MG63 (cell line): ENCODE data around the gene DNAH7. TPM values are rescaled to one million over a fixed set of nuclear protein-coding genes. Genes with fewer than 3 reads are reported as not detected.
"Not testable (repeated sequence)": the region's sequence is repeated elsewhere in the genome, so short reads cannot be mapped to it uniquely, and the experiment has no call there.

ENCODE experiments used
- DNase-seq: peaks from one replicate; pipeline ENCODE4 v3.0.0-alpha.2; 2020
- H3K27me3 ChIP-seq: fragments of 250-450 bp; sonication (Bioruptor Pico); 2 replicates; pipeline ENCODE4 v1.5.1; 2020; ENCODE audit warnings: mild to moderate bottlenecking, moderate library complexity
- H3K36me3 ChIP-seq: fragments of 250-450 bp; sonication (Bioruptor Pico); 2 replicates; pipeline ENCODE4 v1.5.1; 2020; ENCODE audit warnings: mild to moderate bottlenecking, moderate library complexity
- H3K4me3 ChIP-seq: fragments of 250-450 bp; sonication (Bioruptor Pico); 2 replicates; pipeline ENCODE4 v1.5.1; 2020; ENCODE audit warnings: mild to moderate bottlenecking, moderate library complexity
- H3K9me3 ChIP-seq: fragments of 250-450 bp; sonication (Bioruptor Pico); 2 replicates; pipeline ENCODE4 v1.5.1; 2020; ENCODE audit warnings: mild to moderate bottlenecking, moderate library complexity
- total RNA-seq: library from RNA; depleted of rRNA; stranded (reverse); fragments of >200 nt; shearing (Covaris generic); gene quantifications from 2 replicates; pipeline ENCODE4 v1.2.3, GENCODE V29; 2014; ENCODE audit warnings: low replicate concordance

Gene DNAH7
- total RNA-seq, 1 experiment from 2014 or later: 0.43 TPM

DNA sequence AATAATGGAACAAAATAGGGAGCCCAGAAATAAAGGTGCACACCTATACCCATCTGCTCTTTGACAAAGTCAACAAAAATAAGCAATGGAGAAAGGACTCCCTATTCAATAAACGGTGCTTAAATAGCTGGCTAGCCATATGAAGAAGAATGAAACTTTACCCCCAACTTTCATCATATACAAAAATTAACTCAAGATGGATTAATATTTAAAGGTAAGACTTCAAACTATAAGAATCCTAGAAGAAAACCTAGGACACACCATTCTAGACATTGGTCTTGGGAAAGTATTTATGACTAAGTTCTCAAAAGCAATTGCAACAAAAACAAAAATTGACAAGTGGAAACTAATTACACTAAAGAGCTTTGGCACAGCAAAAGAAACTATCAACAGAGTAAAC is 139.1 kb downstream of the DNAH7 start:
- no peaks in the 10 kb centered on the region for H3K27me3 ChIP-seq
- no peaks in the 10 kb centered on the region for H3K9me3 ChIP-seq
- no peaks in the 10 kb centered on the region for H3K36me3 ChIP-seq
- no peak overlapping the region for H3K4me3 ChIP-seq
- no peak for DNase-seq

DNA sequence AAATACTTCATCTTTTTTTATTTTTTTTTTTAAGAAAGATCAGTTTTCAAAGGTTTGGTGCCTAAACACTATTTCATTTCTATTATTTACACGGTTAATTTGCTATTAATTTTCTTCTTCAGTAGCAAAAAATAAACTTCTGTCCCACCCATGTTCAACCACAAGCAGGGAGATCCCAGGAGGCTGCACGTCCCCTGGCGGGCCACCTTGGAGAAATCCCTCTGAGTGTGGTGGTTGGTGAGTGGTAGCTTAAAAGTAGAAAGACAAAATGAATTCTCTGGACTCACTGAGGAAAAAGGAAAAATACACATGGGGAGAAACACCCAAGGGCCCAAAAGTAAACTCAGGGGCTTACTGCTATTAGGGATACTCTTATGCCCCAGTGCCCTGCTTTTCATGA is 143.5 kb downstream of the DNAH7 start:
- DNase-seq: no peak
- no peaks in the 10 kb centered on the region for H3K36me3 ChIP-seq
- no peaks in the 10 kb centered on the region for H3K27me3 ChIP-seq
- H3K9me3 ChIP-seq: no peaks in the 10 kb centered on the region
- H3K4me3 ChIP-seq: no peak overlapping the region

DNA sequence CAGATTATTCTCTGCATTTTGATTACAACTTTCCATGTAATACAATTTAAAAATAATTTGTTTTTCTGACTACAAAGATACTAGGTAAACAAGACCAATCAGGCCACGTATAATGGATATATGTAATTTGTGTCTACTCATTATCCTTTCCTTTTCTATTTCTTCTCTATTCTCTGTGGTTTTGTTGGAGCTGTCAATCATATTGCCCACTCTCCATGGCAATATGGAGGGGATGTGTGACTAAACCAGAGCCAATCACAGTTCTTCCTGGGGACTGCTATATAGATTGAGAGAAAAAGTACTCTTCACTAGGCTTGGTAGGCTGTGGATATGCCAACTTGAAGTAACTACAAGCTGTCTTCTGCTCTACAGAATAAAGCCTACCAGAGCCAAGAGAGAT is 144.7 kb downstream of the DNAH7 start:
- Histone ChIP-seq H3K4me3 (no peak overlapping the region), H3K9me3 (no peaks in the 10 kb centered on the region), H3K36me3 (no peaks in the 10 kb centered on the region), H3K27me3 (no peaks in the 10 kb centered on the region)
- no peak for DNase-seq

DNA sequence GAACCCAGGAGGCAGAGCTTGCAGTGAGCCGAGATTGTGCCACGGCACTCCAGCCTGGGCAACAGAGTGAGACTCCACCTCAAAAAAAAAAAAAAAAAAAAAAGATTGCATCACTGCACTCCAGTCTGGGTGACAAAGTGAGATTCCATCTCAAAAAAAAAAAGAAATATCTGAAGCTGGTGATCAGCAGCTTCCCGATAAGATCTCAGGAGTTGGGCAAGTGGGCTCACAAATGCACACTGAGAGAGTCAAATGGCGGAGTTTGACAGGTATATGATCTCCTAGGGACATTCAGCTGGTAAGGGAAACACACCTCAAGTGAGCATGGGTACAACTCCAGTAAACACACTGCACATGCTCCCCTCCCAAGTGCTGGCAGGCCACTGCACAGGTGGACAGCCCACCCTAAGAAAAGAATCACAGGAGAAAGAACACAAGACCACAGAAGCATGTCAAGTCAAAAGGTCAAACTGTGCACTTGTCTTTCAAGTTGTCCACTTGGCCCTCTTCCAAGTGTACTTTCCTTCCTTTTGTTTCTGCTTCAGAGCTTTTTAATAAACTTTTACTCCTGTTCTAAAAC is 151.5 kb downstream of the DNAH7 start:
- not testable (repeated sequence) for DNase-seq, H3K9me3 ChIP-seq, H3K36me3 ChIP-seq, H3K4me3 ChIP-seq, H3K27me3 ChIP-seq

DNA sequence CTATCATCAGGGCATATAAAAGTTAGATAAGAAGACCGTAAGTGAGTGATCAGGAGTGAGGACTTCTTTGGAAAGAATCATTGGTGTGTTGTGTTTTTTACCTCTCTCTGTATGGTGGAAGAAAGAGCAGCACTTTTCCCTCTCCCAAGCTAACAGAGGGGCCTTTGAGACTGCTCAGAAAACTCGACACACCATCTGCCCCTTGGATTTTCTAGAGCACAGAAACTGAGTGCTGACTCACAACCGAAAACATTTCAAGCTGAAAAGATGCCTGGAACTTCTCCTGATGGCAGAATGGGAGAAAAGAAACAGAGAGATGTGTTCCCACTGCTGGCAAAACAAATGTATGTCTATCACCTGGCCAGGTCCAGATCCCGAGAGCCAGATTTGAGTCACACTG is 156.6 kb downstream of the DNAH7 start:
- DNase-seq: no peak

DNA sequence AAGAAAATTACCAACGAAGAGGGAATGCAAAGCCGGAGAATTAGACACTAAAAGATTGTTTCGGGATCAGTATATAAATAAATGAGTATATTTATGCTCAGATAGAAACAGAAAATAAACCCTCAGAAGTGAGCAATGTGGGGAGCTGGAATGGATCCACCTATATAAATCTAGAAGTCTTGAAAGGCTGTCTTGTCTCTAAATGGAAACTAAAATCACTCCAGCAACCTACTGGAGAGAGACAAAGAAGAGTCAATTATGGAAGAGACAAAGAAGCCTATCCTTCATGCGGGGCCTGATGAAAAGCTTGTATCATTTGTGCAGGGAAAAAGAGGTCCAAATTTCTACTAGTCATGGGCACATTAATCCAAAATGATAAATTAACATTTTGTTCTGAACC is 158.1 kb downstream of the DNAH7 start:
- Histone ChIP-seq H3K36me3 (no peaks in the 10 kb centered on the region), H3K4me3 (no peak overlapping the region), H3K27me3 (no peaks in the 10 kb centered on the region), H3K9me3 (no peaks in the 10 kb centered on the region)
- no peak for DNase-seq

More for the DNA sequence above, 156.6 kb downstream of the DNAH7 start:
- Histone ChIP-seq H3K4me3 (no peak overlapping the region), H3K9me3 (no peaks in the 10 kb centered on the region), H3K27me3 (no peaks in the 10 kb centered on the region), H3K36me3 (no peaks in the 10 kb centered on the region)

DNA sequence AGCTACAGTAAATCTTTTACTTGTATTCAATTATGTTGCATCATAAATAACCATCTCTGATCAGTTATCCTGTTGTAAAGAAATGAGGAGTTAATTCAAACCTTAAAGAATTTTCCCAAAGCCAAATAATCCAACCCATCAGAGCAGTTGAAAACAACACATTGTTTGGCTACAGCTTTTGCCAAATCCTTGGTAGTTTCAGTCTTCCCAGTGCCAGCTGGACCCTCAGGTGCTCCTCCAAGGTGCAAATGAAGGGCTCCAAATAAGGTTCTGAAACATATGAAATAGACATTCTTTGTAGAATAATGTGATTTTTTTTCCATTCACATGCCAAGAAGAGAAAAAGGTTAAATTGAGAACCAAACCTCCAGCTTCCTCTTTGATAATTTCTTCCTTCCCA is 158.7 kb downstream of the DNAH7 start:
- Histone ChIP-seq H3K9me3 (no peaks in the 10 kb centered on the region), H3K36me3 (no peaks in the 10 kb centered on the region)

DNA sequence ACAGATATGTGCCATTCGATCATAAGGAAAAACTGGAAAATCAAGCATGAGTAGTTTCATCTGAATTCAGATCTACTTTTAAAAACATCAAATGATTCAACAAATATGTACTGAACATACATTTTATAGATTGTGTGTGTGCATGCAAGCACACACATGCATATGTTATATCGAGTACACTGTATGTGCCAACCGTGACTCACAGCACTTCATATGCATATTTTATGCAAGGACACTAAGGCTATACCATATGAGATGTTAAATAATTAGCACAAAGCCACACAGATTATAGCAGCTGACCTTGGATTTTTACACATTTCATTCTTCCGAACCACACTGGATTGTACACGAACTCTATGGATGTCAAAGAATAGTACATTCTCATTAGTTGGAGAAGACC is 161.2 kb downstream of the DNAH7 start:
- H3K36me3 ChIP-seq: no peaks in the 10 kb centered on the region
- DNase-seq: no peak
- H3K27me3 ChIP-seq: no peaks in the 10 kb centered on the region
- H3K4me3 ChIP-seq: no peak overlapping the region
- no peaks in the 10 kb centered on the region for H3K9me3 ChIP-seq

More for the DNA sequence above, 158.7 kb downstream of the DNAH7 start:
- Histone ChIP-seq H3K4me3 (no peak overlapping the region), H3K27me3 (no peaks in the 10 kb centered on the region)
- no peak for DNase-seq

DNA sequence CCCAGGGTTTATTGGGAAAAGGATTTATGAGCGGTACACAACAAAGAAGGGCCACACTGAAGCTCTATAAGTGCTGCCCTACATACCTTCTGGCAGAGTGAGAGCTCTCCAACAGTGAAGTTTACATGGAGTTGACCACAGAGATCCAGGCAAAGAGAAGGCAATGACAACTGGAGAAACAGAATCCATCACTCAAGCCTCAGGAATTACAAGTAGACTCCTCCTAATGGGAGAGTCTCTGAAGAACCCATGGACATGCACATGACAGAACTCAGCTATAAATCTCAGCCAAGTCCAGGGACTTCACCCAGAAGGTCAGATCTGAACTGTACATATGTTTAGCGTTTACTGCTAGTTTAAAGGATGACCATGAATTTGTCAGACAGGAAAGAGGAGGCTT is 164.7 kb downstream of the DNAH7 start:
- no peaks in the 10 kb centered on the region for H3K9me3 ChIP-seq

DNA sequence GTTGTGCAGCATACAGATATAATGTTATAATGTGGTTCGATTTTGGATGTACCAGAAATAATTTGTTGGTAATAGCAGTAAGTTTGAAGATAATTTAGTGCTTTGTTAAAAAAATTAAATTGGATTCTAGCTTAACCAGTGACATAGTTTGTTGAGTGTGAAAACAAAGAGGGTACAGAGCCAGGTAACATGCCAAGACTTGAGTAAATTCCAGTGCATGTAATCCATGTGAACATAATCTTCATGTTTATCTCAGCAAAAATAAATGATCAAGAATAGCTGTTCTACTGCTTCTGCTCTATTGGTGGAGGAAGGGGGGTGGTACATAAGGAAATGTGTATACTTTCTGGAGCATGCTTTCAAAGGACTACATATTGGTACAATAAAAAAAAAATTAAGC is 165.8 kb downstream of the DNAH7 start:
- no peak overlapping the region for H3K4me3 ChIP-seq
- no peaks in the 10 kb centered on the region for H3K9me3 ChIP-seq
- no peaks in the 10 kb centered on the region for H3K36me3 ChIP-seq
- no peaks in the 10 kb centered on the region for H3K27me3 ChIP-seq
- DNase-seq: no peak

More for the DNA sequence above, 164.7 kb downstream of the DNAH7 start:
- DNase-seq: no peak
- Histone ChIP-seq H3K4me3 (no peak overlapping the region), H3K27me3 (no peaks in the 10 kb centered on the region), H3K36me3 (no peaks in the 10 kb centered on the region)

DNA sequence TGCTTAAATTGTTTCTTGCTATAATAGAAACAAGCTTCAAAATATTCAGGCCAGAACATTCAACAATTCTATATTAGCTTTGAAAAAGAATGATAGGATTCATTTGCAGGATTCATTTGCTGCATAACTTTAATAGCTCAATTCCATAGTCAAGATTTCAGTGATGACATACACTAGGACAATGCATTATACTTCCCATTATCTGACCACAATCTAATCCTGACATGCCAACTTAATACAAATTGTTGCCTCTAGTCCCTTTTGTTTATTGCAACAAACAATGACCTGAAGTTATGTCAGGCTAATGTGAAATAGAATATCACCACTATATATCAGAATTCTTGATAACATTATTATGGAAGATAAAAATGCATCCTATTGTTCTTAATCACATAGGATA is 169.4 kb downstream of the DNAH7 start:
- no peaks in the 10 kb centered on the region for H3K36me3 ChIP-seq
- no peaks in the 10 kb centered on the region for H3K27me3 ChIP-seq
- no peak for DNase-seq
- peaks cover 3% of the 10 kb centered on the region; the same call in 1 of the 2 replicates for H3K9me3 ChIP-seq
- no peak overlapping the region for H3K4me3 ChIP-seq

DNA sequence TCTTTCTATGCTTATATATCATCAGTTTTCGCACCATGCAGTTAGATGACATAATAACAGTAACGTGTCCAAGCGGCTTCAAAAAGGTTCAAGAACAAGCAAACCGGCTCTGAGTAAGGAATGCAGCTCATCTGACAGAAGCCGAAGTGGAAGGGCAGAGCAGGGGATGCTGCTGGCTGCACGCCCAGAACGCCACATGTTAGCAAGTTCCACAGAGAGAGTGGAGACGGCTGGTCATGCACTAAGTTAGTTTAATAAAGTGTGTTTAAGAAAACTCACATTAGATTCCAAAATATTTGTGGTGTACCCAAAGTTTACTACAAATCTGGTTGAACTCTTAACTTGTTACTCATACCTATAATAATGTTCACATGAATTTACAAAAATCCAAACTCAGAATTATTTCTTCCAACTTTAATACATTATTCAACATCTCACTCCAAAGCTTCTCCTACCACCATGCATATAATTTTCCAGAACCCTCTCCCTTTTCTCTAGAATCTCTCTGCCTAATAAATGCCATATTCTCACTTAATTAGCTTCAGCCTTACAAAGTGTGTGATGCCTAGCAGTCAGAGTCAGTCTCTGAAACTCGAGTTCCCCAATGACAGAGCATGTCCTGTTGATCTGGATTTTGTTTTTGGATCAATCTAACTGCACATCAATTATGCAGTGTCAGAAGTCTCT is 170.0 kb downstream of the DNAH7 start:
- H3K4me3 ChIP-seq: no peak overlapping the region
- peaks cover 3% of the 10 kb centered on the region; the same call in 1 of the 2 replicates for H3K9me3 ChIP-seq
- H3K36me3 ChIP-seq: no peaks in the 10 kb centered on the region
- H3K27me3 ChIP-seq: no peaks in the 10 kb centered on the region
- DNase-seq: peak; percentile 98

DNA sequence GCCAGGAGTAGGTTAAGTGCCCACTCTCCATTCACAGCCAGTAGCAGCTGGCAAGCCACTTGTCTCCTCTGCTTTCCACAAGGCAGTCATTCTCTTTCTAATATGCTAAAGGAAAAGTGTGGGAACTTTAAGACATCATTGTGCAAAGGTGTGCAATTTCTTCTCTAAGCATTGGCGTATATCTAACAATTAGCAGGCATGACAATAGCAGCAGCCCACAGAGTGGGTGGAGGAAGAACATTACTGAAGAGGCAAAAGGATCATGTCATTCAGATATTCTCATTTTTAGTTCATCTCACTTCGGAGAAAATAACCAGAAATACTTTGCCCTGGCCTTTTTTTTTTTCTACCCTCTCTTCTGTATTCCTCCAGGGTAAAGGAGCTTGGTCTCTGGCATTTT is 177.6 kb downstream of the DNAH7 start:
- no peak for DNase-seq
- Histone ChIP-seq H3K36me3 (no peaks in the 10 kb centered on the region), H3K4me3 (no peak overlapping the region), H3K9me3 (peaks cover 3% of the 10 kb centered on the region; the same call in 1 of the 2 replicates), H3K27me3 (no peaks in the 10 kb centered on the region)

DNA sequence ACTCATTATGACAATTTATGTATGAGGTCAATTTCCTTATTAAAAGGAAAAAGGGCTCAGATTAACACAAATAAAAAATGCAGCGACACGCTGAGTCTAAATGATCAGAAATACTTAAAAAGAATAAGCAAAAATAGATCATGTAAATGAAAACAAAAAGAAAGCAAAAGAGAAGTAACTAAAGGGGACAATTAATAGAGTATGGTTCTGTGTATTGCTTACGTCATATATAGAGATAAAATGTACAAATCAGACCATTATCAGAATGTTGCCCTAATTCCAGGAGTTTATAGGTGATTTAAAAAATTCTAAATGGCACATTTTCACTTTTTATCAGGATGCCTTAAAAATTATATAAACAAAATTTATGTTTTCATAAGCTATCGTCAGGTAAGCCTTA is 189.5 kb downstream of the DNAH7 start:
- no peaks in the 10 kb centered on the region for H3K9me3 ChIP-seq
- DNase-seq: no peak
- H3K27me3 ChIP-seq: no peaks in the 10 kb centered on the region
- no peak overlapping the region for H3K4me3 ChIP-seq
- H3K36me3 ChIP-seq: no peaks in the 10 kb centered on the region

DNA sequence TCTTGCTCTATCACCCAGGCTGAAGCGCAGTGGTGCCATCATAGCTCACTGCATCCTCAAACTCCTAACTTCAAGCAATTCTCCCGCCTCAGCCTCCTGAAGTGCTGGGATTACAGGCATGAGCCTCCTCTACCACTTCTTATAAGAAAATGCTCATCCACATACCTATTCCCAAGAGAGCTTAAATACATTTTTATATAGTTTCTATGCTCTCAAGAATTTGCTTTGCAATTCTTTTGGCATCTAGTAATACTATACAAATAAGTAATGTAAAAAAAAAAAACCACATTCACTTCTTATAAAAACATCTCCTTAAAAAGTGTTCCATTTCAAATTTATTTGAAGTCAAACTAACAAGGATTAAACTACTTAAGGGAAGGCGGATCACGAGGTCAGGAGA is 197.3 kb downstream of the DNAH7 start:
- DNase-seq: no peak
- no peak overlapping the region for H3K4me3 ChIP-seq
- H3K36me3 ChIP-seq: no peaks in the 10 kb centered on the region
- H3K9me3 ChIP-seq: no peaks in the 10 kb centered on the region
- no peaks in the 10 kb centered on the region for H3K27me3 ChIP-seq

DNA sequence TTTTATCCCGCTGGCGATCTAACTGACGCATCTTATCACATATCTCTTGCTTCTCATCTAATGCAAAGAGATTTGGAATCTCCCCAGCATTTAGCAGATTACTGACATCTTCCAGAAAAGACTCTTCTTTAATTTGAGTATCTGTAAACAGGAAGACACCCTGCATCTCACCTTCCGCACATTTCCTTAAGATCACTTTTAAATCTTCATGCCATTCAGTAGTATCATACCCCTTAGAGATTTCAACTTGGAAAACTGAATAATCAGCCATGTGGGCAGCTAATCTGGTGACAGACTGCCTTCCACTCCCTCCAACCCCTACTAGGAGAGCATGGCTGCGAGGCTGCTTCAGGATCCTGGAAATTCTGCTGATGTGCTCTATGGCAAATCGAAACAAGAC is 204.3 kb downstream of the DNAH7 start:
- Histone ChIP-seq H3K4me3 (no peak overlapping the region), H3K27me3 (no peaks in the 10 kb centered on the region), H3K36me3 (no peaks in the 10 kb centered on the region), H3K9me3 (no peaks in the 10 kb centered on the region)
- no peak for DNase-seq

DNA sequence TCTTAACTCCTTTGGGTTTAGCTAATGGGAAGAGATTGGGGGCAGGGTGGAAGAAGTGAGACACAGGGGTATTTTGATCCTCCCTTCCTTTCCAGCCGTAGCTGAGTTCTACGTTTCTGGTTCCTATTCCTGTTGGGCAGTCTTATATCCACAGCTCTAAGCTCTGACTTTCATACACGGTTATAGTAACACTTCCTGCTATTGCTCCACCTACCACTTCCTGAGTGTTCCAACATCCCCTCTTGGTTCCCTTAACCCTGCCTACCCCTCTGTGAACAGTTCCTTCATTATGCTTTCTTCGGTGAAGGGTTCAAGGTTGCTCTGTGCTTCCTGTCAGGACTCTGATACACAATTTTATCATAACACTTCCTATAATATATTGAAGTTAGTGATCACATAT is 205.1 kb downstream of the DNAH7 start:
- Histone ChIP-seq H3K36me3 (no peaks in the 10 kb centered on the region), H3K27me3 (no peaks in the 10 kb centered on the region), H3K4me3 (no peak overlapping the region), H3K9me3 (no peaks in the 10 kb centered on the region)
- DNase-seq: no peak

DNA sequence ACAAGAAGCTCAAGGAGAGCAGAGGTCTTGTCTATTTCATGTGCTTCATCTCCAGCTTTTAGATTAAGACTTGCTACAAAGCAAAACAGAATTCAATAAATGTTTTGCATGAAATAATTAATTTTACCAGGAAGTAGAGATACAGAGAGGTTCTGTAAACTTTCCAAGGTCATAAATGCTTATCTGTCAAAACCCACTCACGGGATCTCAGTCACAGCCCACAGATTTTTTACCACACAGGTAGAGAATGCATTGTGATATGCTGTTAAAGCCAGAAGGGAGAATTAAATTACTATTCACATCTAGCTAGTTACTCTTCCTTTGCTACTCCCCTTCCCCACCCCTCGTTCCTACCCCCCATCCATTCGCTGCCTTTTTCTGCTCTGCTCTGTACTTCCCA is 205.5 kb downstream of the DNAH7 start:
- no peak for DNase-seq
- Histone ChIP-seq H3K27me3 (no peaks in the 10 kb centered on the region), H3K36me3 (no peaks in the 10 kb centered on the region), H3K9me3 (no peaks in the 10 kb centered on the region), H3K4me3 (no peak overlapping the region)
